HFF-Myc (cell line): Measurements from ENCODE around the gene ALDH2.
"Not testable (repeated sequence)": the region's sequence is repeated elsewhere in the genome, so short reads cannot be mapped to it uniquely, and the experiment has no call there.

ENCODE experiments used
- DNase-seq: peaks from one replicate; pipeline ENCODE4 v3.0.0-alpha.2; 2011; ENCODE audit warnings: low read depth; ENCODE audit errors: extremely low read depth
- H3K4me3 ChIP-seq: replicated peaks from 2 replicates; pipeline ENCODE4 v1.5.1; 2011; ENCODE audit warnings: low read depth, mild to moderate bottlenecking, control low read depth, low read length
- CTCF ChIP-seq: IDR thresholded peaks from 2 replicates; pipeline ENCODE4 v1.5.1; 2012; ENCODE audit warnings: mild to moderate bottlenecking, low read depth, low read length, control low read depth; ENCODE audit errors: missing control alignments

ALDH2 gene

GRCh38 chr12:111733340-111733915 lies 33.3 kb upstream of the ALDH2 start:
- no peak for DNase-seq
- TF ChIP-seq CTCF, result no peak
- no peak overlapping the region for H3K4me3 ChIP-seq

- not testable (repeated sequence) for H3K4me3 ChIP-seq, DNase-seq
Measured at GRCh38 chr12:111739524-111739923, 27.2 kb upstream of the ALDH2 start.

- DNase-seq, result no peak
- H3K4me3 ChIP-seq, result no peak overlapping the region
- no peak for TF ChIP-seq CTCF
Measured at GRCh38 chr12:111741235-111741812, 25.4 kb upstream of the ALDH2 start.

- DNase-seq, result no peak
- H3K4me3 ChIP-seq, result no peak overlapping the region
- no peak for TF ChIP-seq CTCF
Measured at GRCh38 chr12:111745211-111745610, 21.5 kb upstream of the ALDH2 start.

- TF ChIP-seq CTCF, result no peak
- H3K4me3 ChIP-seq, result no peak overlapping the region
- DNase-seq, result no peak
Measured at GRCh38 chr12:111747333-111747732, 19.4 kb upstream of the ALDH2 start.

GRCh38 chr12:111748151-111748672 lies 18.5 kb upstream of the ALDH2 start:
- no peak for TF ChIP-seq CTCF
- H3K4me3 ChIP-seq, result no peak overlapping the region
- no peak for DNase-seq

- no peak overlapping the region for H3K4me3 ChIP-seq
- TF ChIP-seq CTCF, result no peak
- DNase-seq, result no peak
Measured at GRCh38 chr12:111748867-111749266, 17.9 kb upstream of the ALDH2 start.
